ENCODE measurements around the gene WTAP.
A peak's percentile ranks its signal among the peaks of the same experiment; 100 is the strongest.

Gene WTAP

GRCh38 chr6:159758031-159759001 lies 31.0 kb downstream of the WTAP start:
- WGBS (ENCODE audit: insufficient coverage), result 98% methylated on average over 7 of the region's 7 CpGs
- peaks cover 11 to 57% (median 37%) of the 10 kb centered on the region in 4 experiments for H3K36me3 ChIP-seq (ENCODE audit: control insufficient read depth in 4 of 4, insufficient read depth in 4 of 4, low read length in 3 of 4)
- peaks cover 11 to 25% (median 22%) of the 10 kb centered on the region in 4 experiments for H3K4me1 ChIP-seq (ENCODE audit: control extremely low read depth in 1 of 4, control insufficient read depth in 4 of 4, insufficient read depth in 4 of 4, low read length in 3 of 4)
- no peaks in the 10 kb centered on the region for H3K27me3 ChIP-seq (replicated peaks in 2 of 5; ENCODE audit: control insufficient read depth in 4 of 5, insufficient read depth in 5 of 5, low read length in 4 of 5)
- no peak overlapping the region for H3K27ac ChIP-seq (ENCODE audit: insufficient read depth in 1 of 2, low read depth in 1 of 2, low read length in 2 of 2, poor library complexity in 1 of 2, severe bottlenecking in 2 of 2)
- H3K4me3 ChIP-seq (ENCODE audit: control insufficient read depth in 1 of 7, extremely low read depth in 1 of 7, insufficient read depth in 4 of 7, low read depth in 2 of 7, low read length in 6 of 7), result no peak overlapping the region
- DNase-seq, result peak in 1 of 3 donors; percentile 29
- H3K9me3 ChIP-seq (ENCODE audit: control extremely low read depth in 1 of 5, control insufficient read depth in 4 of 5, insufficient read depth in 2 of 5, low read depth in 1 of 5, low read length in 4 of 5), result no peaks in the 10 kb centered on the region
- POLR2A ChIA-PET, result interaction anchor here (0.6 kb wide), 1 partner anchor 20 kb away, joined by 3 read pairs; no protein-coding TSS in a partner anchor
- CTCF ChIA-PET, result interaction anchor here (1.2 to 1.7 kb wide), 3 partner anchors 17 to 95 kb away, joined by 3 to 4 read pairs (median 3); no protein-coding TSS in a partner anchor

GRCh38 chr6:159759645-159760044 lies 32.3 kb downstream of the WTAP start:
- Histone ChIP-seq H3K4me3 (ENCODE audit: control insufficient read depth in 1 of 7, extremely low read depth in 1 of 7, insufficient read depth in 4 of 7, low read depth in 2 of 7, low read length in 6 of 7) (no peak overlapping the region), H3K27ac (ENCODE audit: insufficient read depth in 1 of 2, low read depth in 1 of 2, low read length in 2 of 2, poor library complexity in 1 of 2, severe bottlenecking in 2 of 2) (no peak overlapping the region), H3K27me3 (replicated peaks in 2 of 5; ENCODE audit: control insufficient read depth in 4 of 5, insufficient read depth in 5 of 5, low read length in 4 of 5) (no peaks in the 10 kb centered on the region), H3K4me1 (ENCODE audit: control extremely low read depth in 1 of 4, control insufficient read depth in 4 of 4, insufficient read depth in 4 of 4, low read length in 3 of 4) (peaks cover 11 to 31% (median 23%) of the 10 kb centered on the region in 4 experiments), H3K36me3 (ENCODE audit: control insufficient read depth in 4 of 4, insufficient read depth in 4 of 4, low read length in 3 of 4) (peaks cover 14 to 51% (median 30%) of the 10 kb centered on the region in 4 experiments), H3K9me3 (ENCODE audit: control extremely low read depth in 1 of 5, control insufficient read depth in 4 of 5, insufficient read depth in 2 of 5, low read depth in 1 of 5, low read length in 4 of 5) (no peaks in the 10 kb centered on the region)
- DNase-seq, result no peak
- CTCF ChIA-PET, result interaction anchor here (0.8 to 1.7 kb wide), 7 partner anchors 13 to 70 kb away, joined by 3 to 6 read pairs (median 4); no protein-coding TSS in a partner anchor
- no CpG with 5 or more reads among the region's 2 CpGs for WGBS (ENCODE audit: insufficient coverage)
- POLR2A ChIA-PET, result interaction anchor here (0.7 kb wide), 2 partner anchors 33 to 69 kb away, joined by 5 to 6 read pairs; no protein-coding TSS in a partner anchor

- H3K9me3 ChIP-seq (ENCODE audit: control extremely low read depth in 1 of 5, control insufficient read depth in 4 of 5, insufficient read depth in 2 of 5, low read depth in 1 of 5, low read length in 4 of 5), result no peaks in the 10 kb centered on the region
- H3K4me3 ChIP-seq (ENCODE audit: control insufficient read depth in 1 of 7, extremely low read depth in 1 of 7, insufficient read depth in 4 of 7, low read depth in 2 of 7, low read length in 6 of 7), result peak overlapping the region in 5 of 7 experiments; percentile 83 to 92 (median 92)
- no peaks in the 10 kb centered on the region for H3K27me3 ChIP-seq (replicated peaks in 2 of 5; ENCODE audit: control insufficient read depth in 4 of 5, insufficient read depth in 5 of 5, low read length in 4 of 5)
- ChIA-PET CTCF (interaction anchor here (0.8 to 2.9 kb wide), 10 partner anchors 9 to 92 kb away, joined by 3 to 10 read pairs (median 4); partner anchors contain the start of gene WTAP), POLR2A (interaction anchor here (0.7 to 1.0 kb wide), 2 partner anchors 19 to 29 kb away, joined by 3 read pairs; partner anchors contain the start of gene TCP1)
- DNase-seq, result no peak
- H3K27ac ChIP-seq (ENCODE audit: insufficient read depth in 1 of 2, low read depth in 1 of 2, low read length in 2 of 2, poor library complexity in 1 of 2, severe bottlenecking in 2 of 2), result peak overlapping the region; percentile 84 to 97
- peaks cover 11 to 47% (median 23%) of the 10 kb centered on the region in 4 experiments for H3K36me3 ChIP-seq (ENCODE audit: control insufficient read depth in 4 of 4, insufficient read depth in 4 of 4, low read length in 3 of 4)
- peaks cover 11 to 34% (median 23%) of the 10 kb centered on the region in 4 experiments for H3K4me1 ChIP-seq (ENCODE audit: control extremely low read depth in 1 of 4, control insufficient read depth in 4 of 4, insufficient read depth in 4 of 4, low read length in 3 of 4)
- 95% methylated on average over 3 of the region's 3 CpGs for WGBS (ENCODE audit: insufficient coverage)
Measured at GRCh38 chr6:159760602-159761057, 33.3 kb downstream of the WTAP start.

- Histone ChIP-seq H3K27me3 (replicated peaks in 2 of 5; ENCODE audit: control insufficient read depth in 4 of 5, insufficient read depth in 5 of 5, low read length in 4 of 5) (no peaks in the 10 kb centered on the region), H3K4me1 (ENCODE audit: control extremely low read depth in 1 of 4, control insufficient read depth in 4 of 4, insufficient read depth in 4 of 4, low read length in 3 of 4) (peaks cover 11 to 34% (median 23%) of the 10 kb centered on the region in 4 experiments), H3K9me3 (ENCODE audit: control extremely low read depth in 1 of 5, control insufficient read depth in 4 of 5, insufficient read depth in 2 of 5, low read depth in 1 of 5, low read length in 4 of 5) (no peaks in the 10 kb centered on the region), H3K4me3 (ENCODE audit: control insufficient read depth in 1 of 7, extremely low read depth in 1 of 7, insufficient read depth in 4 of 7, low read depth in 2 of 7, low read length in 6 of 7) (peak overlapping the region; percentile 69 to 92 (median 89)), H3K27ac (ENCODE audit: insufficient read depth in 1 of 2, low read depth in 1 of 2, low read length in 2 of 2, poor library complexity in 1 of 2, severe bottlenecking in 2 of 2) (peak overlapping the region; percentile 84 to 97), H3K36me3 (ENCODE audit: control insufficient read depth in 4 of 4, insufficient read depth in 4 of 4, low read length in 3 of 4) (peaks cover 5 to 47% (median 21%) of the 10 kb centered on the region in 4 experiments)
- no peak for DNase-seq
- 19% methylated on average over 28 of the region's 45 CpGs for WGBS (ENCODE audit: insufficient coverage)
- ChIA-PET POLR2A (interaction anchor here (0.7 to 1.4 kb wide), 3 partner anchors 19 to 68 kb away, joined by 3 to 12 read pairs (median 3); partner anchors contain the start of genes SOD2 and TCP1), CTCF (interaction anchor here (0.9 to 2.9 kb wide), 10 partner anchors 9 to 91 kb away, joined by 3 to 10 read pairs (median 4); partner anchors contain the start of gene WTAP)
Measured at GRCh38 chr6:159761129-159761872, 34.0 kb downstream of the WTAP start.

- no peaks in the 10 kb centered on the region for H3K27me3 ChIP-seq (replicated peaks in 2 of 5; ENCODE audit: control insufficient read depth in 4 of 5, insufficient read depth in 5 of 5, low read length in 4 of 5)
- CTCF ChIA-PET, result interaction anchor here (0.9 to 2.9 kb wide), 7 partner anchors 9 to 90 kb away, joined by 3 to 10 read pairs (median 5); partner anchors contain the start of gene WTAP
- 0% methylated on average over 43 of the region's 76 CpGs for WGBS (ENCODE audit: insufficient coverage)
- peak within 1 kb of the TSS; percentile 84 to 97 for H3K27ac ChIP-seq (ENCODE audit: insufficient read depth in 1 of 2, low read depth in 1 of 2, low read length in 2 of 2, poor library complexity in 1 of 2, severe bottlenecking in 2 of 2)
- peaks cover 11 to 34% (median 23%) of the 10 kb centered on the region in 4 experiments for H3K4me1 ChIP-seq (ENCODE audit: control extremely low read depth in 1 of 4, control insufficient read depth in 4 of 4, insufficient read depth in 4 of 4, low read length in 3 of 4)
- no peaks in the 10 kb centered on the region for H3K9me3 ChIP-seq (ENCODE audit: control extremely low read depth in 1 of 5, control insufficient read depth in 4 of 5, insufficient read depth in 2 of 5, low read depth in 1 of 5, low read length in 4 of 5)
- H3K4me3 ChIP-seq (ENCODE audit: control insufficient read depth in 1 of 7, extremely low read depth in 1 of 7, insufficient read depth in 4 of 7, low read depth in 2 of 7, low read length in 6 of 7), result peak within 1 kb of the TSS; percentile 83 to 92 (median 89)
- DNase-seq, result peak; percentile 93 to 95 (median 95)
- POLR2A ChIA-PET, result interaction anchor here (0.6 to 1.4 kb wide), 2 partner anchors 29 to 69 kb away, joined by 3 to 12 read pairs; partner anchors contain the start of genes MRPL18 and SOD2
- H3K36me3 ChIP-seq (ENCODE audit: control insufficient read depth in 4 of 4, insufficient read depth in 4 of 4, low read length in 3 of 4), result peaks cover 7 to 46% (median 22%) of the 10 kb centered on the region in 4 experiments
Measured at GRCh38 chr6:159761873-159762680, 34.8 kb downstream of the WTAP start, which contains the start of gene ACAT2. Gene ACAT2 (plus strand): TSS chr6:159762045. CDS start chr6:159762088, 43 bp downstream.

All from common myeloid progenitor, CD34-positive (primary cell).